NCI-H226 (cell line): Measurements from ENCODE around the gene USP8.
A peak's percentile ranks its signal among the peaks of the same experiment; 100 is the strongest.
"Not testable (repeated sequence)": the region's sequence is repeated elsewhere in the genome, so short reads cannot be mapped to it uniquely, and the experiment has no call there.

Source experiments
- DNase-seq: peaks from one replicate; pipeline ENCODE4 v3.0.0-alpha.2; 2015

USP8 gene

DNA sequence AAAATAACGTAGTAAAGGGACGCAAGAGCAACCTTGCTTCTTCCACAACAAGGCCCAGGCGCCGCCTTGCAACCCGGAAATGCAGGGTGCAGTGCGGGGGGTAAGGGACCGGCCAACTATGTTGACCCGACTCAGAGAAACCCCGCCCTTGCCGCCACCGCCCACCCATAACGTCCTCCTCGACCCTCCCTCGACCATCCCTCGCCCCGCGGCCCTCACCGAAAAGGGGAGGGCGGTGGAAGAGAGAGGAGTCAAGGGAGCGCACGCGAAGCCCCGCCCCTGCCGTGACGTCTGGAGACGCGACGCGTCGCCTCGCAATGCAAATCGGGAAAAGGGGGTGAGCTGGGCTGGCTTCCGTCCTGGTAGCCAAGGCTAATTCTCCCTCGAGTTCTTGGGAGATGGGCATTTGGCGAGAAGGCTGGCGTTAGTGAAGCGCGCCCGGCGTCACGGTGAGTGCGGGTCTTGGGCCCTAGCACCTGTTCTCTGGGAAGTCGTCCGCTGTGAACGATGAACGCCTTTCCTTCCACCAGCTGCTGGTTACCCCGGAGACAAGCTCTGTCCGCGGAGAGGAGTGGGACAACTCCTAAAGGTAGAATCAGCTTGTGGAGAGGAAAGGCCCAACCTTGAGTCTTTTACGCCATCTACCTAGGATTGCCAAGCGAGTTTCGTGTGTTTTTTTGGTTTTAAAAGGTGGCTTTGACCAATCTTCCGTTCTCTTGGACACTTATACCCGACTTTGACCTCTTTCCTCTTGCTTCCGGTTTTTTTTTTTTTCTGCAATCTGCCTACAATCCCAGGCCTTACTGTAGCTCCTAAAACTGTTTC is at the start of gene USP8:
Gene USP8, plus strand, starts transcription at position 340 of the 825 bp plus-strand sequence. CDS start 14,669 bp downstream, outside the sequence.
- DNase-seq: peak; percentile 100

GRCh38 chr15:50377867-50378751 is 46.1 kb upstream of the USP8 start:
- DNase-seq: no peak

DNA sequence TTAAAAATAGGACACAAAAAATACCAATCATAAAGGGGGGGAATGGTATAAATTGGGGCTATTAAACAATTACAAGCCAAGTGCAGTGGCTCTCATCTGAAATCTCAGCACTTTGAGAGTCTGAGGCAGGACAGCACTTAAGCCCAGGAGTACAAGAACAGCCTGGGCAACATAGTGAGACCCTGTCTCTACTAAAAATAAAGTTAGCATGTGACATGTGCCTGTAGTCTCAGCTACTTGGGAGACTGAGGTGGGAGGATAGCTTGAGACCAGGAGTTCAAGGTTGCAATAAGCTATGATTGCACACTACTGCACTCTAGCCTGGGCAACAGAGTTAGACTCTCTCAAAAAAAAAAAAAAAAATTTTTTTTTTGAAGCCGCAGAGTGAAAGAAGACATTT is 45.4 kb upstream of the USP8 start:
- no peak for DNase-seq

- not testable (repeated sequence) for DNase-seq
These were observed 44.8 kb upstream of the USP8 start for GRCh38 chr15:50379413-50379812.

DNA sequence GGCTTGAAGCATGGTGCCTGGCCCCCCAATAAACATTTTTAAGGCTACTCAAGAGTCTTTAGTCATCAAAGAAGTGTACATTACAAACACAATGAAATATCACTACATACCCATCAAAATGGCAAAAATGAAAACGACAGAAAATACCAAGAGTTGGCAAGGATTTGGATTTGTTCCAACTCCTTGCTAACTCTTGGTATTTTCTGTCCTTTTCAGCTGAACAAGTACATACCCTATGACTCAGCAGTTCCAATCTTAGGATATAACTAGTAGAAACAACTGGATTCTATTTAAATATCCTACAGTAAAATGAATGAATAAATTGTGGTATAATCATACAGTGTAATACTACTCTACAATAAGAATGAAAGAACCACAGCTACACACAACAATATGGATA is 44.1 kb upstream of the USP8 start:
- peak; percentile 32 for DNase-seq

DNA sequence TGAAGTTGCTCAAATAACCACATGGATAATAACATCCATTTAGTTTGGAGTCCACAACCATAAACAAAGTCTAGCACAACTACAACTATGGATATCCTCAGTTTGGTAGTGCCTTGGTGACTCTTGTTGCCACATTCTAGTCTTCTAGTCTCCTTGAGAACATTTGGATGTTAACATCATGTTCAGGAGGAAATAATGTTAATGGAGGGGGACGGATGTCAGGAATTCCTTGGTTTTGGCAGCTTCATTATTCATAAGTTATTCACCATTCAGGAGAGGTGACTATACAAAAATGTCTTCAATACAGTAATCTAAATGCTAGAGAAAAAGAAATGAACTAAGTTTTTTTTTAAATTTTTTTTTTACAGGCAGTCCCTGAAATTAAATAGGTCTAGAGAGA is 42.8 kb upstream of the USP8 start:
- no peak for DNase-seq

- DNase-seq: not testable (repeated sequence)
These were observed 41.8 kb upstream of the USP8 start for GRCh38 chr15:50382408-50382807.

GRCh38 chr15:50390554-50391264 is 33.5 kb upstream of the USP8 start:
- no peak for DNase-seq

- DNase-seq: not testable (repeated sequence)
These were observed 32.6 kb upstream of the USP8 start for GRCh38 chr15:50391561-50391960.

- no peak for DNase-seq
These were observed 12.3 kb upstream of the USP8 start for GRCh38 chr15:50411870-50412269.

DNA sequence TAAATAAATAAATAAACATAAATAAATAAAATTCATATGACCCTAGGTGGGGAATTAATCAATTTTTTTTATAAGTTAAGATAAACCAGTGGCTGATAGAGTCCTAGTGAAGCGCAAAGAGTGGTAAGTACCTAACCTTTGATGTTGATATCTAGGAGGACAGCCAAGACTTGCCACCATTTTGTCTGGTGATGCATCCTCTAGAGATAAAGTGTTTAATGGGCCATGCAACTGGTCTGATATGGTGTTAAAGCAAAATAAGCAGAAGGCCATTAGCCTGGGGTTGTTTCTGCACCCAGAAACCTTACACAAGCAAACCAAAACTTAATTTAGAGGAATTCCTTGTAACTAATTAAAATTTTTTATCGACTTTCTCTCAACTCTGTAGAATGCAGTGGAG is 9.6 kb upstream of the USP8 start:
- no peak for DNase-seq

DNA sequence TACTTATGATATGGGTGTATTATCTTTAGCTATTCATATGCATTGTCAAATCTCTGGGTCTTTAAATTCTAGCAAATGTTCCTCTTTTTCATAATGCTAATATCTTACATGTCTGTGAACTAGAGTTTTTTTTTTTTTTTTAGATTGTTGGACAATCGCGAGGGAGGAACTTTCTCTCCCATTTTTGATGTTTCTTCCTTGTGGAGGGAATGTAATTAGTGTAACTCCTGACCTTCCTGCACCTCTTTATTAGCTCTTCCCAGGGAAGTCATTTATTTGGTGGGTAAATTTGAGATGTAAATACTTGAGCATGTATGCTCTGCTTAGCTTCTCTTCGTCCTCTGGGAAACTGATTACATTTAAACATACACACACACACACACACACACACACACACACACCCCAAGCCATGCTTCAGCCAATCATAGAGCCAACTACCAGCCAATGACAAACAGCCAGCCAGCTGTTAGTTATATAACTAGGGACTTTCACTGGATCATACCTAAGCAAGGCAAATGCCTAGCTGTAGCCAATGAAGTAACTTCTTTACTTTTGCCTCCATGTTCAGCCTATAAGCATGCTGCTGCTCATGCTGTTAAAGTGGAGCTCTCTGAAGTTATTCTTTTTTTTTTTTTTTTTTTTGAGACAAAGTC is 8.3 kb upstream of the USP8 start:
- peak; percentile 30 for DNase-seq

DNA sequence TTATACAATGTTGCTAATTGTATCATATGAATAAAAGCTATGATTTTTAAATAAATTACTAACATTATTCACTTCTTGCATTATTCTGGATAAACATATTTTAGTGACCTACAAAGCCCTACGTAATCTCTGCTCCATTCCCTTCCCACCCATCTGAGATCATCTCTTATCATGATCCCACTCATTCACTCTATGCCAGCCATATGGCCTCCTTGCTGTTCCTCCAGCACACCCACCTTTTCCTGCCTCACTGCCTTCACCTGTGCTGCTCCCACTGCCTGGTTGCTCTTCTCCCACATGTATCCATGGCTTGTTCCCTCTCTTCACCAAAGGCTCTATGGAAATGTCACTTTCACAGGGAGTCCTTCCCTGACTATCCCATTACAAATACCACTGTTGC is 7.3 kb upstream of the USP8 start:
- DNase-seq: no peak

- no peak for DNase-seq
These were observed 6.1 kb upstream of the USP8 start for GRCh38 chr15:50418041-50418583.

GRCh38 chr15:50425219-50425618 is 1.0 kb downstream of the USP8 start:
- DNase-seq: no peak

GRCh38 chr15:50425678-50426246 is 1.6 kb downstream of the USP8 start:
- DNase-seq: not testable (repeated sequence)

DNA sequence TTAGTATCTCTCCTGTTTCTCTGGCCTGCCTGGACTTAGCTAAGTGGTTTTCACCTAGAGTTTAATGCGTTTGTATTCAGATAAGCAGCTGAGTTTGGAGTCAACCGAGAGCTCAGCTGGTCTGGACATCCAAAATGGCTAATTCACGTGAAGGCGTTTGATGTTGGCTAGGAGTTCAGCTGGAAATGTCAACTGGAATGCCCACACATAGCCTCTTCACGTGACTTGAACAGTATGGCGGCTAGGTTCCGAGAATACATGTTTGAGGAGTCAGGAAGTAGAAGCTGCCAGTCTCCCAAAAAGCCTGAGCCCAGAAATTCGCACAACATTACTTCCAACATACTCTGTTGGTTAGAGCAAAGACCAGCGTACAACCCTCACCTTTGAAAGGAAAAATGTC is 2.2 kb downstream of the USP8 start:
- DNase-seq: no peak

DNA sequence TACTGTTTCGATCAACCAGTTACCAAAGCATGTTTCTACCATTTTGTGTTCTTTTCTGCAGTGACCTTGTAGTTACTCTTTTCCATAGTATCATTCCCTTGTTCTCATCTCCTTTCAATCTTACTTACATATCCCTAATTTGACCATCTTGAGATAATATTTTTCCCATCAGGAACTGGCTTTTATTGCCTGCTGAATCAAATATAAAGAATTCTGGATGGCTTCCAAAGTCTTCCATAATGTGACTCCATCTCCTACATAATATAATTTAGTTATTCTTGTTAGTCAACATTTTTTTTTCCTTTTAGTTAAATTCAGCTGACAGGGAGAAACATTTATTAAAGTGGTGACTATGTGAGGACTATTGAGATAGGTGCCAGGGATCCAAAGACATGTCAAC is 7.0 kb downstream of the USP8 start:
- no peak for DNase-seq

DNA sequence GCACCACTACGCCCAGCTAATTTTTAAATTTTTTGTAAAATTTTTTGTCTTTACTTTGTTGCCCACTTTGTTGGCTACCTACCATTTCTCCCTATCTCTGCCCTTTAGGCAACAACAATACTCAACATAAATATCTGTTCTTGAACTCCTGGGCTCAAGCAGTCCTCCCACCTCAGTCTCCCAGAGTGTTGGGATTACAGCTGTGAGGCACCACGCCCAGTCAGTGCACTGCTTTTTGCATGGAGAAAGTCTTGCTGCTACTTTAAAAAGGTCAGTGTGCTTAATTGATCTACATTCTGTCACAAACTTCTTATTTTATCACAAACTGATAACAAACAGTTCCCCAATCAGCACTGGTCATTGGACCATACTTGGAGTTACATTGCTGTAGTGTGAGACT is 8.0 kb downstream of the USP8 start:
- DNase-seq: no peak

- no peak for DNase-seq
These were observed 11.6 kb downstream of the USP8 start for GRCh38 chr15:50435772-50436171.

GRCh38 chr15:50438251-50438650 is 14.0 kb downstream of the USP8 start:
- DNase-seq: no peak

GRCh38 chr15:50440932-50441331 is 16.7 kb downstream of the USP8 start:
- DNase-seq: no peak
